HCT116 (cell line): ENCODE data around the gene NT5C2. TPM values are rescaled to one million over a fixed set of nuclear protein-coding genes. Genes with fewer than 3 reads are reported as not detected.
A peak's percentile ranks its signal among the peaks of the same experiment; 100 is the strongest.

Experiments
- ATAC-seq: fragments of 200-7000 bp; cut with Tn5 transposase; 2 replicates; pipeline ENCODE4 v1.9.1; 2020; ENCODE audit warnings: mild to moderate bottlenecking, moderate library complexity
- BruUV-seq: library from RNA; stranded (reverse); fragments of 400-500 nt; replicated peaks from 2 replicates; lab custom pipeline; 2021; lab: Mats Ljungman, UMichigan
- CTCF ChIA-PET: fragments of 300-600 bp; sonication (Branson Sonifier 250); formaldehyde crosslinking; loops from one replicate; lab custom pipeline; 2021; ENCODE audit warnings: antibody characterized with exemption; lab: Charles Lee
- POLR2A ChIA-PET: fragments of 300-600, 350-600 bp; sonication (Branson Sonifier 250); formaldehyde crosslinking; loops from one replicate; lab custom pipeline; 2021; ENCODE audit warnings: antibody characterized with exemption; lab: Charles Lee
- RAD21 ChIA-PET, 2 experiments: fragments of 300-600 bp; sonication (Branson Sonifier 250); formaldehyde crosslinking; loops; one replicate each; lab custom pipeline; 2023; ENCODE audit warnings: low total read pairs in 2 of 2; ENCODE audit not compliant: uncharacterized antibody in 2 of 2, unreplicated experiment in 2 of 2, low non-redundant PET in 1 of 2; lab: Charles Lee
- DNase-seq: peaks from one replicate; pipeline ENCODE4 v3.0.0-alpha.2; 2010; ENCODE audit warnings: low read depth, low spot score
- H2AFZ ChIP-seq: fragments of 200-600 bp; shearing (Covaris generic), sonication (generic); 2 replicates; pipeline ENCODE4 v1.6.1; 2017; ENCODE audit warnings: low read depth, mixed run types, mixed read lengths, antibody characterized with exemption, low read length; ENCODE audit not compliant: poor library complexity, severe bottlenecking
- H3K27ac ChIP-seq: 2 replicates; pipeline ENCODE4 v1.5.1; 2012; ENCODE audit warnings: low read depth, low read length
- H3K27me3 ChIP-seq: fragments of 200-600 bp; sonication (generic); 2 replicates; pipeline ENCODE4 v1.6.1; 2016; ENCODE audit warnings: mixed run types, low read length, mixed read lengths; ENCODE audit not compliant: insufficient read depth
- H3K36me3 ChIP-seq, 2 experiments: fragments of 200-500 bp in 1 of 2; fragments of 200-600 bp in 1 of 2; sonication (Bioruptor generic) in 1 of 2; sonication (generic) in 1 of 2; 2 replicates each; pipeline versions ENCODE4 v1.5.1 to v1.6.1; 2014 to 2016; ENCODE audit warnings: low read length in 2 of 2, inconsistent platforms in 1 of 2, mixed read lengths in 1 of 2, mixed run types in 1 of 2; ENCODE audit not compliant: insufficient read depth in 2 of 2, control insufficient read depth in 1 of 2
- H3K4me1 ChIP-seq, 2 experiments: fragments of 200-600 bp in 1 of 2; sonication (generic) in 1 of 2; 2 replicates each; pipeline versions ENCODE4 v1.5.1 to v1.6.1; 2012 to 2017; ENCODE audit warnings: low read length in 2 of 2, inconsistent platforms in 1 of 2, mild to moderate bottlenecking in 1 of 2, mixed read lengths in 1 of 2, mixed run types in 1 of 2, moderate library complexity in 1 of 2; ENCODE audit not compliant: insufficient read depth in 2 of 2, control insufficient read depth in 1 of 2
- H3K4me2 ChIP-seq: fragments of 200-600 bp; sonication (generic); 2 replicates; pipeline ENCODE4 v1.6.1; 2017; ENCODE audit warnings: mixed run types, low read length, mixed read lengths
- H3K4me3 ChIP-seq, 2 experiments: fragments of 200-600 bp in 1 of 2; sonication (generic) in 1 of 2; replicated peaks in 1 of 2; 2 replicates each; pipeline ENCODE4 v1.5.1; 2011 to 2016; ENCODE audit warnings: low read length in 2 of 2, control low read depth in 1 of 2, low read depth in 1 of 2, mild to moderate bottlenecking in 1 of 2, mixed read lengths in 1 of 2, mixed run types in 1 of 2
- H3K79me2 ChIP-seq: fragments of 200-600 bp; sonication (generic); 2 replicates; pipeline ENCODE4 v1.6.1; 2017; ENCODE audit warnings: mild to moderate bottlenecking, mixed run types, low read length, moderate library complexity, mixed read lengths; ENCODE audit not compliant: insufficient read depth
- H3K9ac ChIP-seq: fragments of 200-600 bp; sonication (generic); 2 replicates; pipeline ENCODE4 v1.6.1; 2016; ENCODE audit warnings: low read length, mixed read lengths
- H3K9me2 ChIP-seq: fragments of 200-600 bp; sonication (generic), shearing (Covaris generic); 2 replicates; pipeline ENCODE4 v1.6.1; 2017; ENCODE audit warnings: mixed run types, mild to moderate bottlenecking, moderate library complexity; ENCODE audit not compliant: insufficient read depth
- H3K9me3 ChIP-seq, 2 experiments: fragments of 200-500 bp in 1 of 2; fragments of 200-600 bp in 1 of 2; sonication (Bioruptor generic) in 1 of 2; sonication (generic) in 1 of 2; 2 replicates each; pipeline ENCODE4 v1.6.1; 2014 to 2017; ENCODE audit warnings: low read length in 2 of 2, mixed read lengths in 2 of 2, inconsistent platforms in 1 of 2, low read depth in 1 of 2, mild to moderate bottlenecking in 1 of 2, mixed run types in 1 of 2, moderate library complexity in 1 of 2; ENCODE audit not compliant: control insufficient read depth in 1 of 2, insufficient read depth in 1 of 2
- H4K20me1 ChIP-seq: fragments of 200-600 bp; sonication (generic), shearing (Covaris generic); 2 replicates; pipeline ENCODE4 v1.6.1; 2017; ENCODE audit warnings: mixed run types, mild to moderate bottlenecking, moderate library complexity; ENCODE audit not compliant: insufficient read depth
- ATF3 ChIP-seq: IDR thresholded peaks from 2 replicates; pipeline ENCODE4 v1.6.1; 2012
- CTCF ChIP-seq, 3 experiments: fragments of 200-600 bp in 1 of 3; sonication (generic) in 1 of 3; IDR thresholded peaks in 2 of 3; conservative IDR thresholded peaks in 1 of 3; 2 replicates each; pipeline ENCODE4 v1.5.1; 2012 to 2017; ENCODE audit warnings: low read depth in 2 of 3, low read length in 2 of 3, antibody characterized with exemption in 1 of 3, borderline replicate concordance in 1 of 3, control low read depth in 1 of 3, mild to moderate bottlenecking in 1 of 3, mixed read lengths in 1 of 3, mixed run types in 1 of 3, moderate library complexity in 1 of 3; ENCODE audit not compliant: insufficient read depth in 1 of 3
- MAX ChIP-seq: IDR thresholded peaks from 2 replicates; pipeline ENCODE4 v1.6.1; 2012
- POLR2AphosphoS5 ChIP-seq: IDR thresholded peaks from 2 replicates; pipeline ENCODE4 v1.6.1; 2011; ENCODE audit warnings: mild to moderate bottlenecking, low read depth, low read length, moderate library complexity
- YY1 ChIP-seq: IDR thresholded peaks from 2 replicates; pipeline ENCODE4 v1.6.1; 2011; ENCODE audit warnings: low read length, low read depth, moderate library complexity, mild to moderate bottlenecking; ENCODE audit not compliant: insufficient replicate concordance; ENCODE audit errors: extremely low read depth
- ZBTB33 ChIP-seq: IDR thresholded peaks from 2 replicates; pipeline ENCODE4 v1.6.1; 2011; ENCODE audit warnings: mild to moderate bottlenecking, low read length, moderate library complexity; ENCODE audit not compliant: insufficient replicate concordance; ENCODE audit errors: extremely low read depth
- ZFX ChIP-seq: fragments of 450-650 bp; IDR thresholded peaks from 2 replicates; pipeline ENCODE4 v1.6.1; 2017
- intact Hi-C: fragments of 100-400 bp; cut with micrococcal nuclease; formaldehyde crosslinking; loops from 2 replicates; pipeline ENCODE4 v1.10.0; 2022
- total RNA-seq: library from RNA; stranded (reverse); gene quantifications from one replicate; pipeline ENCODE4 v1.2.1, GENCODE V29; 2021; ENCODE audit not compliant: unreplicated experiment

Gene NT5C2
- total RNA-seq, 1 experiment from 2014 or later, result 63.0 TPM

GRCh38 chr10:103238506-103239252 lies 45.6 kb upstream of the NT5C2 start:
- no peaks in the 10 kb centered on the region for H3K36me3 ChIP-seq
- H3K27ac ChIP-seq, result peak overlapping the region; percentile 44
- H3K4me2 ChIP-seq, result peak overlapping the region; percentile 54
- no peaks in the 10 kb centered on the region for H3K27me3 ChIP-seq
- TF ChIP-seq ATF3 (no peak), ZBTB33 (no peak), POLR2AphosphoS5 (peak; percentile 76), ZFX (0 out of 2 replicates have a peak, but pooled peaks have one; percentile 9), MAX (no peak), CTCF (IDR thresholded peaks at IDR 0.05 in 2 of 3, conservative IDR thresholded peaks at IDR 0.05 in 1 of 3; ENCODE audit: borderline replicate concordance in 1 of 3, insufficient read depth in 1 of 3, low read depth in 2 of 3, low read length in 2 of 3) (peak in 2 of 3 experiments; percentile 60; a peak in 4 of 6 replicates), YY1 (peak; percentile 30)
- H3K4me1 ChIP-seq, result peaks cover 44 to 52% of the 10 kb centered on the region in 2 experiments
- DNase-seq (peak; percentile 84), ATAC-seq (peak; percentile 80)
- ChIA-PET RAD21 (interaction anchor here (0.7 to 1.1 kb wide), 4 partner anchors 45 to 138 kb away, joined by 3 to 4 read pairs (median 4); partner anchors contain the start of gene NT5C2 (in 2 of the 2)), POLR2A (interaction anchor here (0.5 to 1.4 kb wide), 7 partner anchors 9 to 407 kb away, joined by 3 to 7 read pairs (median 3); no protein-coding TSS in a partner anchor), CTCF (interaction anchor here (0.6 to 2.6 kb wide), 15 partner anchors 8 to 909 kb away, joined by 3 to 31 read pairs (median 4); partner anchors contain the start of genes CNNM2, NT5C2 and PCGF6)
- H4K20me1 ChIP-seq, result no peaks in the 10 kb centered on the region
- H3K9me3 ChIP-seq, result no peaks in the 10 kb centered on the region
- no peaks in the 10 kb centered on the region for H3K79me2 ChIP-seq
- TSS peak; percentile 81 for BruUV-seq
- peak overlapping the region; percentile 54 for H3K9ac ChIP-seq
- peak overlapping the region in 1 of 2 experiments; percentile 4; a peak in 1 of 4 replicates for H3K4me3 ChIP-seq
- peak overlapping the region; percentile 83 for H2AFZ ChIP-seq
- no peaks in the 10 kb centered on the region for H3K9me2 ChIP-seq
- intact Hi-C loops, result loop anchor here (2.0 kb wide), 1 partner anchor 46 kb away; the partner anchor contains the start of gene NT5C2
